Measurements from ENCODE around the gene ASCC1. TPM values are rescaled to one million over a fixed set of nuclear protein-coding genes. Genes with fewer than 3 reads are reported as not detected.

ASCC1 gene
- total RNA-seq, 1 donor = 41.0 TPM

DNA sequence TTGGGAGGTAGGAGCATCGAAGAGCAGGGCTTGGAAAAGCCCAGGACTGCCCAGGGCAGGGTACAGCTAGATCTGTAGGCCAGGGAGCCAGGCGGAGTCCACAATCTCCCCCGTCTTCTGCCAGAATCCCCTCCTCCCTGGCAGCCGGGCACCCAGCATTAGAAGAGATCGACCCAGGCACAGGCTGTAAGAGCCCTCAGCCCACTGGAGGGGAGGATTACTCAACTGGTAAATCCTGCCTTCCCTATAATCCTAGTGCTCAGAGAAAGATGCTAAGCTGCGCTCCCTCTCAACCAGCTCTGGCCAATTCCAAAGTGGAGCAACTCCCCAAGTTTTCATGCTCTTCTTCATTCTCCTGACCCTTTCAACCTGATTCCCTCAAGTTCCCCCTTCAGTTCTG lies 130.9 kb downstream of the ASCC1 start:
- no peak for DNase-seq (ENCODE audit: low read depth)
- TF ChIP-seq, protein P1, sequence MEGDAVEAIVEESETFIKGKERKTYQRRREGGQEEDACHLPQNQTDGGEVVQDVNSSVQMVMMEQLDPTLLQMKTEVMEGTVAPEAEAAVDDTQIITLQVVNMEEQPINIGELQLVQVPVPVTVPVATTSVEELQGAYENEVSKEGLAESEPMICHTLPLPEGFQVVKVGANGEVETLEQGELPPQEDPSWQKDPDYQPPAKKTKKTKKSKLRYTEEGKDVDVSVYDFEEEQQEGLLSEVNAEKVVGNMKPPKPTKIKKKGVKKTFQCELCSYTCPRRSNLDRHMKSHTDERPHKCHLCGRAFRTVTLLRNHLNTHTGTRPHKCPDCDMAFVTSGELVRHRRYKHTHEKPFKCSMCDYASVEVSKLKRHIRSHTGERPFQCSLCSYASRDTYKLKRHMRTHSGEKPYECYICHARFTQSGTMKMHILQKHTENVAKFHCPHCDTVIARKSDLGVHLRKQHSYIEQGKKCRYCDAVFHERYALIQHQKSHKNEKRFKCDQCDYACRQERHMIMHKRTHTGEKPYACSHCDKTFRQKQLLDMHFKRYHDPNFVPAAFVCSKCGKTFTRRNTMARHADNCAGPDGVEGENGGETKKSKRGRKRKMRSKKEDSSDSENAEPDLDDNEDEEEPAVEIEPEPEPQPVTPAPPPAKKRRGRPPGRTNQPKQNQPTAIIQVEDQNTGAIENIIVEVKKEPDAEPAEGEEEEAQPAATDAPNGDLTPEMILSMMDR (IDR thresholded peaks at IDR 0.05; ENCODE audit: insufficient read depth, low read depth, low read length) = no peak
- no peak overlapping the region for H3K4me3 ChIP-seq (ENCODE audit: low read depth, low read length)

DNA sequence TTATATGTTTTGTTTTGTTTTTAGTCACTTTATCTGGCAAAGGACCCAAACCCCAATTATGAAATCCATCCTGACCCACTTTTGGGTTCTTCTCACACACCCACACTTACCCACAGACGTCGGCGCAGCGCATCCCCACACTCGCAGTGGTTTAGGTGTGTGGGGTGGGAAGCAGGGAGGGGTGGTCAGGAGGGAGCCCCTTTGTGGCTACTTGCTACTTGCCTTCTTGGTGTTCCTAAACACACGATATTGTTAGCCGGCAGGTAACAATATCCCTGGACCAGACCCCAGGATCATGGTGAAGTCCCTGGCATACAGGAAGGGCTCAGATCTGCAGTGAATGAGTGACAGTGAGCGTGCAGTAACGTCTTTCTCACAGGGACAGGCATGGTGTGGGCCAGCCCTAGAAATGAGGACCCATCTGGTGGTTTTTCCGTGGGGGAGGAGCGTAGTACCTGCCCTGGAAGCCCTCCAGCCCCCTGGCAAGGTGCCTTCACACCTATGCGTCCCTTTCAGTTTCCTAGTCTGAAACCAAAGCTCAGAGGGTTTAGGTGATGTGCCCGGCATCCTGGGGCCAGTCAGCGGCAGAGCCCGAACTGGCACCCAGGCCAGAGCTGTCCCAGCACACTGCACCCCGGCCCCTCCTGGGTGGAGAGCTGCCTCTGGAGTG lies 132.2 kb downstream of the ASCC1 start:
- TF ChIP-seq, protein P1 (IDR thresholded peaks at IDR 0.05; ENCODE audit: insufficient read depth, low read depth, low read length) = no peak
- no peak for DNase-seq (ENCODE audit: low read depth)
- no peak overlapping the region for H3K4me3 ChIP-seq (ENCODE audit: low read depth, low read length)

DNA sequence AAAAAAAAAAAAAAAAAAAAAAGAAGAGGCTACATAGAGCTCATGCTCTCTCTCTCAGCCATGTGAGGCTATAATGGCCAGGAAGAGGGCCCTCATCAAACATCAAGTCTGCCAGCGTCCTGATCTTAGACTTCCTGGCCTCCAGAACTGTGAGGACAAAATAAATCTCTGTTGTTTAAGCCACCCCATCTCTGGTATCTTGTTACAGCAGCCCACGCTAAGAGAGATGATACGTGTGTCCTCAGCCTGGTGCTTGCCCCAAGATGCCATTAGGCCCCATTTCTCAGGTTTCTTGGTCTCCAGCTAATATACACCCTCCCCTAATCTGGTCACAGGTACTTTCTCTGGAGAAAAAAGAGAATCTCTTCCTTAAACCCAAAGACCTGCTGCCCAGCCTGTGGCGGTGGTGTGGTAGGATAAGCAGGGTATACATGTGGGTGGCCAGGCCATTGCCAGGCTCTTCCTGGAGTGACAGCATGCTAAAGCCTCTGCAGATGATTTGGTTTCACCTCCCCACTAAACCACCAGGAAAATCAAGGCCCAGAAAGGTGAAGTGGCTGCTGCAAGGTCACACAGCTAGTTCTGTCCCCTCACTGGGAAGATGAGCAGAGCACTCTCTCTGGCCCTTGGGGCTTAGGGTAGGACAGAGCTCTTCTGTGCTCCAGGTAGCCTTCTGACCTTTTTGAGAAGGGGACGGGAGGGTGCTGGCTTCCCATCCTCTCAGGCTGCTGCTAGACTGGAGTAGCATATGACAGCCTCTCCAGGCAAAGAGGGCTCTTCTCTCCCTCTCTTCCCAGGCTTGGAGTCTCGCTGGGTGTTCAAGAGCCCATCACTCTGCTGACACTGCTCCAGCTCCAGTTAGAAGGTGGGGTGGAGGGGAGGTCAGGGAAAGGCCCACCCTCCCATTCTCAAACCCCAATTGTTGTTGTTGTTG lies 133.0 kb downstream of the ASCC1 start:
- TF ChIP-seq, protein P1 (IDR thresholded peaks at IDR 0.05; ENCODE audit: insufficient read depth, low read depth, low read length) = no peak
- DNase-seq (ENCODE audit: low read depth) = no peak
- no peak overlapping the region for H3K4me3 ChIP-seq (ENCODE audit: low read depth, low read length)

DNA sequence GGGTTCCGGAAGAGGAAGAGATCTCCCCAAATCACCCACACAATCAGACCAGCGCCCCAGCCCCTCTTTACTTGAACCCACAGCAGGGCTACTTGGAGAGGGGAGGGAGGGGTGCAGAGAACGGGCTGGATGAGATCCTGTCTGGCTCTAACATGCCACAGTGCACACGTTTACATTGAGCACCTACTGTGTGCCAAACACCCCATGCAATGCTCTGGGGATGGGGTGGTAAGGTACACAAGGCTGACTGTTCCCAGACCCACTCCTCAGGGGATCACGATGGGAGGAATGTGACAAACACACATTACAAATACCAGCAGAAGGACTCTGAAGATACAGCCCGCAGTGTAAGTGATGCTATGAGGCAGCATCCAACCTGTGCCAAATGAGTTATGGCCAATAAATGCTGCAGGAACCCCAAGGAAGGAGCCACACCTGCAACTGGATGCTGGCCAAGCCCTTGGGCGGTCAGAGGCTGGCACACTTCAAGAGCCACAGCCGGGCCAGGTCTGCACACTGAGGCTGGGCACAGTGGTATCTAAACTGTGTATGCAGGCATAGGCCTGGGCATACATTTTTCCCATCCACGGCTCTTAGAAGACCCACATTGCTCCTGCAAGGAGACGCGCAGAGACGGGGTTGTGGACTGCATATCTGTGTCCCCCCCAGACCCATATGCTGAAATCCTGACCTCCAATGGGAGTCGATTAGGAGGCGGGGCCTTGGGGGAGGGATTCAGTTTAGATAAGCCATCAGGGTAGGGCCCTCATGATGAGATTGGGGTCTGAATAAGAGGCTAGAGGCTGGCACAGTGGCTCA lies 134.1 kb downstream of the ASCC1 start:
- DNase-seq (ENCODE audit: low read depth) = no peak
- H3K4me3 ChIP-seq (ENCODE audit: low read depth, low read length) = no peak overlapping the region
- TF ChIP-seq, protein P1 (IDR thresholded peaks at IDR 0.05; ENCODE audit: insufficient read depth, low read depth, low read length) = no peak

DNA sequence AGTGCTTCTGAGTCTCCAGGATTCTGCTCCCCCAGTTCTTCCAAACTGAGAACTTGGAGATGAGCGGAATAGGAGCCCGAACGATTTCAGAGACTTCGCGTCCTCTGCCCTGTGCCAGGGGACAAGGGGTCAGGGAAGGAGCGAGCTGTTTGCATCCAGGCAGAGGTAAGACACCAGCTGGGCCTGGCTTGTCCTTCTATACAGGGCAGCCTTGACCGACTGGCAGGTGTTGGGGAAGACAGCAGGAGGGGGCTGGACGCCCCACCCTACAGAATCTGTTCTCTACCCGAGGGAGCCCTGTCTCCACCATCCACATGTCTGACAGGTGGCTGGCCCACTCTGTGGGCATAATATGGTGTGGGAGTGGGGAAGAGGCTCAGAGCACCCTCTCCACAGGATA lies 134.9 kb downstream of the ASCC1 start:
- no peak for DNase-seq (ENCODE audit: low read depth)
- no peak overlapping the region for H3K4me3 ChIP-seq (ENCODE audit: low read depth, low read length)
- TF ChIP-seq, protein P1 (IDR thresholded peaks at IDR 0.05; ENCODE audit: insufficient read depth, low read depth, low read length) = no peak

All from fibroblast of villous mesenchyme (primary cell).